Measurements from ENCODE around the gene ACER3.

GRCh38 chr11:76834151-76834550, 26.6 kb upstream of the ACER3 start:
- TF ChIP-seq, protein P1, sequence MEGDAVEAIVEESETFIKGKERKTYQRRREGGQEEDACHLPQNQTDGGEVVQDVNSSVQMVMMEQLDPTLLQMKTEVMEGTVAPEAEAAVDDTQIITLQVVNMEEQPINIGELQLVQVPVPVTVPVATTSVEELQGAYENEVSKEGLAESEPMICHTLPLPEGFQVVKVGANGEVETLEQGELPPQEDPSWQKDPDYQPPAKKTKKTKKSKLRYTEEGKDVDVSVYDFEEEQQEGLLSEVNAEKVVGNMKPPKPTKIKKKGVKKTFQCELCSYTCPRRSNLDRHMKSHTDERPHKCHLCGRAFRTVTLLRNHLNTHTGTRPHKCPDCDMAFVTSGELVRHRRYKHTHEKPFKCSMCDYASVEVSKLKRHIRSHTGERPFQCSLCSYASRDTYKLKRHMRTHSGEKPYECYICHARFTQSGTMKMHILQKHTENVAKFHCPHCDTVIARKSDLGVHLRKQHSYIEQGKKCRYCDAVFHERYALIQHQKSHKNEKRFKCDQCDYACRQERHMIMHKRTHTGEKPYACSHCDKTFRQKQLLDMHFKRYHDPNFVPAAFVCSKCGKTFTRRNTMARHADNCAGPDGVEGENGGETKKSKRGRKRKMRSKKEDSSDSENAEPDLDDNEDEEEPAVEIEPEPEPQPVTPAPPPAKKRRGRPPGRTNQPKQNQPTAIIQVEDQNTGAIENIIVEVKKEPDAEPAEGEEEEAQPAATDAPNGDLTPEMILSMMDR (IDR thresholded peaks at IDR 0.05): no peak
- TF ChIP-seq POLR2A (IDR thresholded peaks at IDR 0.05): no peak
